Measurements from ENCODE around the gene LRBA.

LRBA gene

DNA sequence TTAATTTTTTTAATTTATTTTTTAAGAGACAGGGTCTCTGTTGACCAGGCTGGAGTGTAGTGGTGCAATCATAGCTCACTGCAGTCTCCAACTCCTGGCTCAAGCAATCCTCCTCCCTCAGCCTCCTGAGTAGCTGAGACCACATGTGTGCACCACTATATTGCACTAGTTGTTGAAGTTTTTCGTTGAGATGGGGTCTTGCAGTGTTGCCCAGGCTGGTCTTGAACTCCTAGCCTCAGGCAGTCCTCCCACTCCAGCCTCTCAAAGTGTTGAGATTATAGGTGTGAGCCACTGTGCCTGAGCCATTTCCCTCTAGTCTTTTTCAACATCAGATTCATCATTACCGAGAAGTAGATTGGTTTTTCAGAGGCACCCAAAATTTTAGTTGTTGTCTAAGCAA is 771.2 kb downstream of the LRBA start:
- TF ChIP-seq, protein P1, sequence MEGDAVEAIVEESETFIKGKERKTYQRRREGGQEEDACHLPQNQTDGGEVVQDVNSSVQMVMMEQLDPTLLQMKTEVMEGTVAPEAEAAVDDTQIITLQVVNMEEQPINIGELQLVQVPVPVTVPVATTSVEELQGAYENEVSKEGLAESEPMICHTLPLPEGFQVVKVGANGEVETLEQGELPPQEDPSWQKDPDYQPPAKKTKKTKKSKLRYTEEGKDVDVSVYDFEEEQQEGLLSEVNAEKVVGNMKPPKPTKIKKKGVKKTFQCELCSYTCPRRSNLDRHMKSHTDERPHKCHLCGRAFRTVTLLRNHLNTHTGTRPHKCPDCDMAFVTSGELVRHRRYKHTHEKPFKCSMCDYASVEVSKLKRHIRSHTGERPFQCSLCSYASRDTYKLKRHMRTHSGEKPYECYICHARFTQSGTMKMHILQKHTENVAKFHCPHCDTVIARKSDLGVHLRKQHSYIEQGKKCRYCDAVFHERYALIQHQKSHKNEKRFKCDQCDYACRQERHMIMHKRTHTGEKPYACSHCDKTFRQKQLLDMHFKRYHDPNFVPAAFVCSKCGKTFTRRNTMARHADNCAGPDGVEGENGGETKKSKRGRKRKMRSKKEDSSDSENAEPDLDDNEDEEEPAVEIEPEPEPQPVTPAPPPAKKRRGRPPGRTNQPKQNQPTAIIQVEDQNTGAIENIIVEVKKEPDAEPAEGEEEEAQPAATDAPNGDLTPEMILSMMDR (conservative IDR thresholded peaks at IDR 0.05; ENCODE audit: low read depth, low read length), result no peak
- no peak for DNase-seq (ENCODE audit: low read depth)
- H3K4me3 ChIP-seq (ENCODE audit: low read depth, low read length), result no peak overlapping the region

DNA sequence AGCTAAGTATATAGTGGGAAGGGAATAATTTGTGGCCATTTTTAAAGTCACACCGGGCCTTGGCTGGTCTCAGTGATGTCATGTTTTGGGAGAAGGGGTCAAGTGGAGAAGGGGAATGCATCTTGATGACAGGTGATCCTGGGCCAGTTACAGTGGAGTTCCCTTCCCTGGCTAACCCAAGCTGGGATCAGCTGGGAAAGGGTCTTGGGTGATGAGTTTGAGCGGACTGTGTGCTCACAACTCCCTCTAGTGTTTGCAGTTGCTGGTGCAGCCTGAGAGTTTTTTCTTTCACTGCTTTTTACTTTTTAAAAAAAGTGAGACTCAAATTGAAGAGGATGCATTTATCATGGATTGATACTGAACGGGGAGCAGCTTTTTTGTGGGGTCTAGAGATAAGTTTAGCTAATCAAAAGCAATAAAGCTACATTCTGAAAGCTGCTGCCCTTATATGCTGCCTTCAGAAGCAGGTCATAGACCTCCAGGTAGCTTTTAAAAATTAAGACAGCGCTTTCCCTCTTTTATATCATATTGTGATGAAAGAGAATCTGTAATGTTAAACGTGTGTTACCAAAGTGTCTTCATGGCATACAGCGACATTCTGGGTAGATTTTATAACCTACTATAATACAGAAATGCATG is 772.1 kb downstream of the LRBA start:
- TF ChIP-seq, protein P1 (conservative IDR thresholded peaks at IDR 0.05; ENCODE audit: low read depth, low read length), result peak; percentile 95
- peak; percentile 65 for DNase-seq (ENCODE audit: low read depth)
- no peak overlapping the region for H3K4me3 ChIP-seq (ENCODE audit: low read depth, low read length)

DNA sequence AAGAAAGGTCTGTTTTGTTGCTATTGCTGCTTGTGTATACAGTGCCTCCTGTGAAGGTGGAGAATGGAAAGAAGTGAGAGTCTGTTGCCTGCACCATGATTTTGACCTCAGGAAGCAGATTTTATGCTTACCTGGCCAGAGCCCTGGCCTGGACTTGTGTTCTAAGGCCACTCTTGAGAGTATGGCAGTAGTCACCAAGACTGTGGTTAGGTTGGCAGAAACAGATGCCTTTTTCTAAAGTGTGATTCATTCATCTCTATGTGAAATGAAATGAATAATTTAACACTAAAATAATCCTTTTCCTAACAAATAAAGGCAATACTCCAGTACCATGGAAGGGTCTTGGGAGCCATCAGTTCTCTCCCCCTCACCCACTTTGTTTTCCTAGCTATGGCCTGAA is 775.1 kb downstream of the LRBA start:
- no peak overlapping the region for H3K4me3 ChIP-seq (ENCODE audit: low read depth, low read length)
- no peak for DNase-seq (ENCODE audit: low read depth)
- TF ChIP-seq, protein P1 (conservative IDR thresholded peaks at IDR 0.05; ENCODE audit: low read depth, low read length), result no peak

DNA sequence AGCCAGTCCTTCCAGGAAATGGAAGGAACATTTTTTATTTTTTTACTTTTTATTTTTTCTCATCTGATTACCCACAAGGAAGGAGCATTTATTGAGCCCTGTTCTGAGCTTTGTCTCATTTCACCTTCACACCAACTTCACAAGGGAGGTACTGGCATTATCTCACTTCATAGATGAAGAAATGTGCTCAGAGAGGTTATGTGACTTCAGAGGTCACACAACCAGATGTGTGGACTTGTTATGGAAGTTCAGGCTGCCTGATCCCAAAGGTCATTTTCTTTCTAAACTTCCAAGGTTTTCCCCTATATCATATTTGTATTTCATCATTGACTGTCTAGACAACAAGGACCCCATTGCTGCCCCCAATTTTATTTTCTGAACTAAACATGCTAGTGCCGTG is 776.5 kb downstream of the LRBA start:
- H3K4me3 ChIP-seq (ENCODE audit: low read depth, low read length), result no peak overlapping the region
- TF ChIP-seq, protein P1 (conservative IDR thresholded peaks at IDR 0.05; ENCODE audit: low read depth, low read length), result no peak
- DNase-seq (ENCODE audit: low read depth), result peak; percentile 45

DNA sequence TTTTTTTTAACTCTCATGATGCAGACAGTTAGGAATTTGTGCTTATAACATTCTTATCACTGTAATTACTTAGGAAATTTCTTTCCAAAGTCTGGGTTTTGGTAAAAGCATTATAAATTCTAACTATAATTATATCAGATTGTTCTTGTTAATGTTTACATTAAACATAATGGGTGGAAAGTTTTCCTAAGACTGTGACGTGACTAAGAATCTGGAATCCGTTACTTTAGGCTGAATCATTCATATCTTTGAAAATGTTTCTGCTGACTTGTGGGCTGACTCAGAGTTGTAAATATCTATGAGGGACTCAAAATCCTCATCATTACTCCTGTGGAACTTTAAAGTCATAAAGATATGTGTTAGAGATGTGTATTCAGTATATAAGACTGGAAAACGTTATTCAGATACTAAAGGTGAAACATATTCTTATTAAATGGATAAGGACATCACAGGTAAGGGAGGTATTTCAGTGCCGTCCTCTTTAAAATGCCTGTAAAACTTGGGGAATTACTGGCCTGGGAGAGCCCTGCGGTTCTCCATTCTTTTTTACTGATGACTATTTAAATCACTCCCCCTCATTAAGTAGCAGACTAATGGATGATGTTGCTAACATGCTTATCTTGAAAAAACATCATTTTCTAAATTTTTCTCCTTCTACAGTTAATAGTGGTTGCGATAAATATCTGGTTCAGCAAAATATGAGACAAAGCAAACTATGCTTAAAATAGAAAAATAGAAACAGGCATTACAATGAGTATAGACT is 777.8 kb downstream of the LRBA start:
- peak; percentile 93 for DNase-seq (ENCODE audit: low read depth)
- H3K4me3 ChIP-seq (ENCODE audit: low read depth, low read length), result peak overlapping the region; percentile 9
- TF ChIP-seq, protein P1 (conservative IDR thresholded peaks at IDR 0.05; ENCODE audit: low read depth, low read length), result no peak

DNA sequence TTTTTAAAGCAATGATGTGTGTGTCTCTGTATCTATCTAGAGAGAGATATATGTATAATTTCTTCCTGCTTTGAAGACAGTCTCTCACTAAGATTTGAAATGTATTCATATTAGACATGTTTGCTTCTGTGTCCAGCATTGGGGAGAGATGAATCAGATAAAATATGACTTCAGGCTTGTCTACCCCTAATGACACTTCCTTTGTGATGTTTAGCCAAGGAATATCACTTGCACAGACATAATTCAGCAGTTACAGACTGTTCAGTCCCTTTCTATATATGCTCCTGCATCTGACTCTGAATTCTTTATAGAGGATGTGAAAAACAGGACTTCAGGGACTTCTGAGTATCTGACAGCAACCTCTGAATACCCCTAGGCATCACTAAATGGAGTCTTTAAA is 778.5 kb downstream of the LRBA start:
- no peak for DNase-seq (ENCODE audit: low read depth)
- TF ChIP-seq, protein P1 (conservative IDR thresholded peaks at IDR 0.05; ENCODE audit: low read depth, low read length), result no peak
- no peak overlapping the region for H3K4me3 ChIP-seq (ENCODE audit: low read depth, low read length)

All from choroid plexus epithelial cell (primary cell).